ENCODE results near the gene PLB1. TPM values are rescaled to one million over a fixed set of nuclear protein-coding genes. Genes with fewer than 3 reads are reported as not detected.

Gene PLB1
- total RNA-seq, 1 donor from 2014 or later: 0.64 TPM

GRCh38 chr2:28448793-28449100, 47.1 kb upstream of the PLB1 start:
- Mint-ChIP-seq H3K27ac (no peak overlapping the region), H3K9me3 (no peaks in the 10 kb centered on the region), H3K27me3 (peaks cover 8% of the 10 kb centered on the region), H3K36me3 (ENCODE audit: low read depth) (no peaks in the 10 kb centered on the region), H3K4me3 (no peak overlapping the region), H3K4me1 (no peaks in the 10 kb centered on the region)
- no peak for DNase-seq
- no peak for TF ChIP-seq CTCF (IDR thresholded peaks at IDR 0.05)
- intact Hi-C loops (cut with micrococcal nuclease): no loop called here
- ATAC-seq (ENCODE audit: low read depth): no peak
- CTCF ChIA-PET: no interaction called here
- POLR2A ChIA-PET: no interaction called here

GRCh38 chr2:28449126-28449487, 46.8 kb upstream of the PLB1 start:
- Mint-ChIP-seq H3K4me1 (no peaks in the 10 kb centered on the region), H3K4me3 (no peak overlapping the region), H3K27me3 (peaks cover 7% of the 10 kb centered on the region), H3K27ac (no peak overlapping the region), H3K9me3 (no peaks in the 10 kb centered on the region), H3K36me3 (ENCODE audit: low read depth) (no peaks in the 10 kb centered on the region)
- ATAC-seq (ENCODE audit: low read depth) (no peak), DNase-seq (no peak)
- intact Hi-C loops (cut with micrococcal nuclease): no loop called here
- no peak for TF ChIP-seq CTCF (IDR thresholded peaks at IDR 0.05)
- ChIA-PET POLR2A (no interaction called here), CTCF (no interaction called here)

DNA sequence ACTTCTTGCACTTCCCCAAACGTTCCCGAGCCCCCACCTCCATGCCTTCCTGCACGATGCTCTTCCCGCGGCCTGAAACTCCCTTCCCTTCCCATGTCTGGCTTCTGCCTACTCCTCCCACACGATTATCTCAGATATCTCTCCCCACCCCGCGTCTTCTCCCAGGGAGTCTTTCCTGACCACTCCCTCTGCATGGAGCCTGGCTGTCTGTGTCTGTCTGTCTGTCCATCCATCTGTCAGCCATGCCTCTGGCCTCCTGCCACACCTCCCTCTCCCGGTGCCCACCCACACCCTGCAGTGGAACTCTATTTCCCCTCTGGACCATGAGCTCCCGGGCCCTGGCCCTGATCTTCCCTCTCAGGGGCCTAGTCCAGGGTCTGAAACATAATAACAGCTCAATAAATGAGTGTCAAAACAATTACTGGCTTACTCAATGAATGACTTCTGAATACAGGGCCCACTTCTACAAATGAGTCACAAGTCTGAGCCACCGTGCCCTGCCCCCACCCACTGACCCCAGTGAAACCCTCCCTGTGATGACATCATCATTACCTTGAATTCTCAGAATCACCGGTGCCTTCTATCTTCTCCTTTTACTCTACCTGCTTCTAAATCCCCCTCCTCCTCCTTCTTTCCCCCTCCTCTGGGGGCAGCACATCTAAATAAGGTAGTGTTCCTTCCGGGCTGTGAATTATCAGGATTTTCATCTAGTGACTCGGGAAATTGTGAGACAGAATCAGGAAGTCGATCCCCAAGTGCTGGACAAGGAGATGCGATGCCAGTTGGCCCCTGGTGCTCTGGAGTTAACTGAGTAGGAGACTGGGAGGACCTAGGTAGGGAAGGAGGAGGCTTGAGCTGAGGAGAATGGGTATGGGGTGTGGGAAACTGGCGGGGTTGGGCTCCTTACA, 46.1 kb upstream of the PLB1 start:
- ATAC-seq (ENCODE audit: low read depth): no peak
- ChIA-PET CTCF (no interaction called here), POLR2A (no interaction called here)
- DNase-seq: no peak
- TF ChIP-seq CTCF (IDR thresholded peaks at IDR 0.05): no peak
- intact Hi-C loops (cut with micrococcal nuclease): no loop called here
- H3K27me3 Mint-ChIP-seq: peaks cover 6% of the 10 kb centered on the region
- H3K9me3 Mint-ChIP-seq: no peaks in the 10 kb centered on the region
- no peak overlapping the region for H3K27ac Mint-ChIP-seq
- no peak overlapping the region for H3K4me3 Mint-ChIP-seq
- H3K4me1 Mint-ChIP-seq: no peaks in the 10 kb centered on the region
- H3K36me3 Mint-ChIP-seq (ENCODE audit: low read depth): no peaks in the 10 kb centered on the region

- ChIA-PET CTCF (no interaction called here), POLR2A (no interaction called here)
- H3K27ac Mint-ChIP-seq: no peak overlapping the region
- no peak for TF ChIP-seq CTCF (IDR thresholded peaks at IDR 0.05)
- no peak for DNase-seq
- no peak overlapping the region for H3K4me3 Mint-ChIP-seq
- H3K4me1 Mint-ChIP-seq: no peaks in the 10 kb centered on the region
- no peak for ATAC-seq (ENCODE audit: low read depth)
- no peaks in the 10 kb centered on the region for H3K9me3 Mint-ChIP-seq
- intact Hi-C loops (cut with micrococcal nuclease): no loop called here
- H3K27me3 Mint-ChIP-seq: peaks cover 2% of the 10 kb centered on the region
- H3K36me3 Mint-ChIP-seq (ENCODE audit: low read depth): no peaks in the 10 kb centered on the region
Observed at GRCh38 chr2:28450901-28451565, 44.8 kb upstream of the PLB1 start.

DNA sequence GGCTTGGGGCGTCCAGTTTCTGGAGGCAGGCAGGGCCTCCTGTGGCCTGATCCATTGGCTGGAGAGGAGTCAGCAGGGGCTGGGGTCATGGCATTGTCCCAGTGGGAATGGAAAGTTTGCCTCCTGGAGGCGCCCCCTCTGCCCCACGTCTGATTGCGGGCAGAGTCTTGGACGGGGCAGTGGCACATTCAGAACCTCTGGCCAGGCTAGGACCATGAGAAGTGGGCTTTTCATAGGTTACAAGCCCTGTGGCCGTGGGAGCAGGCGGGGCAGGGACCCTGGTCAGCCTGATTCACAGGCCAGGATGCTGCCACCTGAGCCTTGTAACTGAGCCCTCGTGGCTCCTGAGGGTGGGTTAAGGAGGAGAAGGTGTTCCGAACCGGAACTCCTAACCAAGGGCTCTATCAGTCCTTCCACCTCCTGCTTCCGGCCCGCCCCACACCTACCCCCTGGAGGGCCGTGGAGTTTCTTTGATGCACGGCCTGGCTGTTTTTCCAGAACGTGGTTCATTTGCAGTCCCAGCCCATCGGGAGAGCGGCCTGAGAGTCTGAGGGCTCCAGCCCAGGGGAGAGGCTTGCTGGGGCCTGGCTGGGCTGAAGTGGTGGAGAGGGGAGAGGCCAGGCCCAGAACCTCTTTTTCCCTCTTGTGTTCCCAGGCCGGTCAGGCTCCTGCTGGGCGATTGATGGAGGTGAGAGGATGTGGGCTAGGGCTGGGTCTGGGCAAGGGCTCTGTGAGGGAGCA, 43.9 kb upstream of the PLB1 start:
- no peak for DNase-seq
- no peaks in the 10 kb centered on the region for H3K4me1 Mint-ChIP-seq
- intact Hi-C loops (cut with micrococcal nuclease): no loop called here
- no peak for ATAC-seq (ENCODE audit: low read depth)
- no peak overlapping the region for H3K27ac Mint-ChIP-seq
- ChIA-PET POLR2A (no interaction called here), CTCF (interaction anchor here (1.1 to 2.1 kb wide), 3 partner anchors 729 to 748 kb away, joined by 5 to 9 read pairs (median 5); no protein-coding TSS in a partner anchor)
- H3K27me3 Mint-ChIP-seq: peaks cover 2% of the 10 kb centered on the region
- H3K36me3 Mint-ChIP-seq (ENCODE audit: low read depth): no peaks in the 10 kb centered on the region
- no peak overlapping the region for H3K4me3 Mint-ChIP-seq
- no peaks in the 10 kb centered on the region for H3K9me3 Mint-ChIP-seq
- no peak for TF ChIP-seq CTCF (IDR thresholded peaks at IDR 0.05)
